ENCODE data around the gene PCSK6.

GRCh38 chr15:101442272-101442671 lies 47.2 kb downstream of the PCSK6 start:
- TF ChIP-seq CTCF (IDR thresholded peaks at IDR 0.05) = no peak
- TF ChIP-seq POLR2A (IDR thresholded peaks at IDR 0.05) = no peak
